OCI-LY7 (cell line): ENCODE data around the gene ARMC5. TPM values are rescaled to one million over a fixed set of nuclear protein-coding genes. Genes with fewer than 3 reads are reported as not detected.

Source experiments
- BruUV-seq: library from RNA; stranded (reverse); fragments of 400-500 nt; replicated peaks from 2 replicates; lab custom pipeline; 2021; lab: Mats Ljungman, UMichigan
- CTCF ChIA-PET: fragments of 300-600 bp; sonication (Branson Sonifier 250); formaldehyde crosslinking; loops from one replicate; lab custom pipeline; 2022; ENCODE audit warnings: antibody characterized with exemption; ENCODE audit not compliant: unreplicated experiment; lab: Charles Lee
- POLR2A ChIA-PET: fragments of 300-600 bp; sonication (Branson Sonifier 250); formaldehyde crosslinking; loops from one replicate; lab custom pipeline; 2022; ENCODE audit warnings: antibody characterized with exemption; lab: Charles Lee
- DNase-seq: peaks from one replicate; pipeline ENCODE4 v3.0.0-alpha.2; 2015; ENCODE audit warnings: low spot score
- H2AFZ ChIP-seq: fragments of 200-600 bp; sonication (generic), shearing (Covaris generic); 2 replicates; pipeline ENCODE4 v1.6.1; 2014; ENCODE audit warnings: mild to moderate bottlenecking, antibody characterized with exemption, low read length, moderate library complexity
- H3K27ac ChIP-seq: fragments of 200-600 bp; sonication (generic); 2 replicates; pipeline ENCODE4 v1.5.1; 2014; ENCODE audit warnings: mixed run types, low read depth, mild to moderate bottlenecking, moderate library complexity, low read length, inconsistent platforms; ENCODE audit not compliant: poor library complexity, severe bottlenecking
- H3K36me3 ChIP-seq: fragments of 200-600 bp; sonication (generic); 2 replicates; pipeline ENCODE4 v1.6.1; 2014; ENCODE audit warnings: mild to moderate bottlenecking, antibody characterized with exemption, low read length, moderate library complexity, mixed read lengths; ENCODE audit not compliant: insufficient read depth
- H3K4me1 ChIP-seq: fragments of 200-600 bp; sonication (generic); 2 replicates; pipeline ENCODE4 v1.5.1; 2014; ENCODE audit warnings: mild to moderate bottlenecking, low read length; ENCODE audit not compliant: insufficient read depth, poor library complexity, severe bottlenecking
- H3K4me2 ChIP-seq: fragments of 200-600 bp; sonication (generic); 2 replicates; pipeline ENCODE4 v1.6.1; 2014; ENCODE audit warnings: mild to moderate bottlenecking, low read length
- H3K4me3 ChIP-seq: fragments of 200-600 bp; sonication (generic); 2 replicates; pipeline ENCODE4 v1.5.1; 2014; ENCODE audit warnings: mild to moderate bottlenecking, low read depth, low read length; ENCODE audit not compliant: poor library complexity, severe bottlenecking
- H3K79me2 ChIP-seq: fragments of 200-600 bp; sonication (generic); 2 replicates; pipeline ENCODE4 v1.6.1; 2016; ENCODE audit warnings: low read depth, mild to moderate bottlenecking, low read length, moderate library complexity, mixed read lengths; ENCODE audit not compliant: insufficient read depth
- H3K9me2 ChIP-seq: fragments of 200-600 bp; sonication (generic); 2 replicates; pipeline ENCODE4 v1.6.1; 2016; ENCODE audit warnings: mild to moderate bottlenecking, low read length, mixed read lengths; ENCODE audit not compliant: insufficient read depth
- H3K9me3 ChIP-seq: fragments of 200-600 bp; sonication (generic); 2 replicates; pipeline ENCODE4 v1.6.1; 2014; ENCODE audit warnings: mild to moderate bottlenecking, mixed run types, low read length, mixed read lengths
- H4K20me1 ChIP-seq: fragments of 200-600 bp; sonication (generic); 2 replicates; pipeline ENCODE4 v1.6.1; 2014; ENCODE audit warnings: mild to moderate bottlenecking, antibody characterized with exemption, low read length, moderate library complexity, mixed read lengths; ENCODE audit not compliant: insufficient read depth
- EZH2phosphoT487 ChIP-seq: fragments of 200-600 bp; sonication (generic); IDR thresholded peaks from 2 replicates; pipeline ENCODE4 v1.6.1; 2018; ENCODE audit warnings: low read depth, borderline replicate concordance, mild to moderate bottlenecking, mixed run types, antibody characterized with exemption, low read length, moderate library complexity, mixed read lengths
- intact Hi-C: fragments of 100-400 bp; cut with micrococcal nuclease; formaldehyde crosslinking; loops from one replicate; pipeline ENCODE4 v1.10.0; 2022; ENCODE audit not compliant: unreplicated experiment
- total RNA-seq, 2 experiments: library from RNA; depleted of rRNA in 1 of 2; stranded (reverse); fragments of >200 nt in 1 of 2; shearing (Covaris generic) in 1 of 2; gene quantifications; 2 replicates each; pipeline ENCODE4 v1.2.3, GENCODE V29; 2014 to 2022
- TF ChIP-seq, protein P1 (sequence below): fragments of 200-600 bp; sonication (generic); conservative IDR thresholded peaks from 2 replicates; pipeline ENCODE4 v1.5.1; 2014; ENCODE audit warnings: mild to moderate bottlenecking, antibody characterized with exemption, low read length, moderate library complexity, mixed read lengths

The ARMC5 gene
- total RNA-seq, 2 experiments from 2014 or later: 6.4 to 8.8 TPM

- Histone ChIP-seq H3K79me2 (no peaks in the 10 kb centered on the region), H3K9me3 (no peaks in the 10 kb centered on the region), H3K9me2 (no peaks in the 10 kb centered on the region), H2AFZ (no peak overlapping the region), H3K4me3 (no peak overlapping the region), H3K36me3 (no peaks in the 10 kb centered on the region), H4K20me1 (no peaks in the 10 kb centered on the region), H3K4me1 (no peaks in the 10 kb centered on the region), H3K4me2 (no peak overlapping the region), H3K27ac (no peak overlapping the region)
- TF ChIP-seq, protein P1, sequence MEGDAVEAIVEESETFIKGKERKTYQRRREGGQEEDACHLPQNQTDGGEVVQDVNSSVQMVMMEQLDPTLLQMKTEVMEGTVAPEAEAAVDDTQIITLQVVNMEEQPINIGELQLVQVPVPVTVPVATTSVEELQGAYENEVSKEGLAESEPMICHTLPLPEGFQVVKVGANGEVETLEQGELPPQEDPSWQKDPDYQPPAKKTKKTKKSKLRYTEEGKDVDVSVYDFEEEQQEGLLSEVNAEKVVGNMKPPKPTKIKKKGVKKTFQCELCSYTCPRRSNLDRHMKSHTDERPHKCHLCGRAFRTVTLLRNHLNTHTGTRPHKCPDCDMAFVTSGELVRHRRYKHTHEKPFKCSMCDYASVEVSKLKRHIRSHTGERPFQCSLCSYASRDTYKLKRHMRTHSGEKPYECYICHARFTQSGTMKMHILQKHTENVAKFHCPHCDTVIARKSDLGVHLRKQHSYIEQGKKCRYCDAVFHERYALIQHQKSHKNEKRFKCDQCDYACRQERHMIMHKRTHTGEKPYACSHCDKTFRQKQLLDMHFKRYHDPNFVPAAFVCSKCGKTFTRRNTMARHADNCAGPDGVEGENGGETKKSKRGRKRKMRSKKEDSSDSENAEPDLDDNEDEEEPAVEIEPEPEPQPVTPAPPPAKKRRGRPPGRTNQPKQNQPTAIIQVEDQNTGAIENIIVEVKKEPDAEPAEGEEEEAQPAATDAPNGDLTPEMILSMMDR: no peak
- TF ChIP-seq EZH2phosphoT487: no peak
- intact Hi-C loops: no loop called here
- BruUV-seq: no TSS peak
- DNase-seq: no peak
- ChIA-PET CTCF (no interaction called here), POLR2A (interaction anchor here (0.6 kb wide), 1 partner anchor 62 kb away, joined by 4 read pairs; no protein-coding TSS in a partner anchor)
Measured at GRCh38 chr16:31428638-31429247, 30.6 kb upstream of the ARMC5 start.

DNA sequence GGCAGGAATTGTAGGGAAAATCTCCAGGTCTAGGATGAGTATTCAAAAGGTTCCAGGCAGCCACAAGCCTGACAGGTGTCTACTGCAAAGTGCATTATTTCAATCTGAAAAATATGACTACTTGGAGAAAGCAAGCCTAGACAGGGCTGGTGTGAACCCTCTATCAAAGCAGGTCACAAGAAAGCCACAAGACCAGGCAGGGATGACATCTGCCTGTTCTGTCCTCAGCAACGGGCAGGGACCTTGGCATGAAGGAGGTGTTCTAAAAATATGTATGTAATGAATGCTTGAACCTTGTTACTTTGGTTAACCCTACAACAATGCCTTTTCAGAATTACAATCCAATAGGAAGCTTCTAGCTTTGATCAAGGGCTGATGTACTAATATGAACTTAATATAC, 30.0 kb upstream of the ARMC5 start:
- Histone ChIP-seq H4K20me1 (no peaks in the 10 kb centered on the region), H3K36me3 (no peaks in the 10 kb centered on the region), H3K4me2 (no peak overlapping the region), H2AFZ (no peak overlapping the region), H3K9me2 (no peaks in the 10 kb centered on the region), H3K4me3 (no peak overlapping the region), H3K9me3 (no peaks in the 10 kb centered on the region), H3K27ac (no peak overlapping the region), H3K79me2 (no peaks in the 10 kb centered on the region), H3K4me1 (no peaks in the 10 kb centered on the region)
- CTCF ChIA-PET: no interaction called here
- TF ChIP-seq, protein P1: no peak
- TF ChIP-seq EZH2phosphoT487: no peak
- POLR2A ChIA-PET: interaction anchor here (1.1 kb wide), 1 partner anchor 9 kb away, joined by 3 read pairs; no protein-coding TSS in a partner anchor
- no peak for DNase-seq
- intact Hi-C loops: no loop called here
- no TSS peak for BruUV-seq

GRCh38 chr16:31429796-31430195, 29.5 kb upstream of the ARMC5 start:
- TF ChIP-seq, protein P1: no peak
- TF ChIP-seq EZH2phosphoT487: no peak
- ChIA-PET POLR2A (interaction anchor here (1.1 kb wide), 1 partner anchor 9 kb away, joined by 3 read pairs; no protein-coding TSS in a partner anchor), CTCF (no interaction called here)
- Histone ChIP-seq H4K20me1 (no peaks in the 10 kb centered on the region), H3K4me2 (no peak overlapping the region), H3K36me3 (no peaks in the 10 kb centered on the region), H3K79me2 (no peaks in the 10 kb centered on the region), H3K27ac (no peak overlapping the region), H3K4me3 (no peak overlapping the region), H3K9me3 (no peaks in the 10 kb centered on the region), H3K4me1 (no peaks in the 10 kb centered on the region), H2AFZ (no peak overlapping the region), H3K9me2 (no peaks in the 10 kb centered on the region)
- DNase-seq: no peak
- no TSS peak for BruUV-seq
- intact Hi-C loops: no loop called here
